Measurements from ENCODE around the gene BTNL2.

DNA sequence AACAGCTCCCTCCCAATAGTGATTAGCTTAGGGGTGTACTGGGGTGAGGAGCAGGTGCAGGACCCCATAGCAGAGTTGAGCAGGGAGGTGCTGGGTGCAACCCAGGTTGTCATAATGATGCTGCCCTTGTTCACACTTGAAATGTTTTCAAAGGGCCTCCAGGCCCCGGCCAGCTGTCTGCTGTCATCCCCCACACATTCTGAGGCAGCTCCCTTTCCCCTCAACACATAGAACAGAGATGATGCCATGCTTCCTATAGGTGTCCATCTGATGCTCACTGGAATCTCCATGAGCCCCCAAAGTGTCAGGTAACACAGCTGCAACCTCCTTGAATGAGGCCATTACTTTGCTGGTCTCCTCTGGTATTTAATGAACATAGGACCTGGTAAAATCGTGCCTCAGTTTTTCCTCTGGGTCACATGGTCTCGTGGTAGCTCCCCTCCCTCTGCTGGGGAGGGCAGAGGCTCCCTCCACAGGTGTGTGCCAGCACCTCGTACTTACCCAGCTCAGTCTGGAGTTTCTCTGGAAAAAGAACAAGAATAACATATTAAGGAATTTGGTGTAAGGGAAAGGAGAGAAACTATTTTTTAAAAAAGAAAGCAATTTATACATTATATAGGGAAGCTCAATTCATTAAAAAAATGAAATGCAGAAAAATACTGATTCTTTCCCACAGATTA lies 5.6 kb downstream of the BTNL2 start:
- TF ChIP-seq SUZ12 (IDR thresholded peaks at IDR 0.05; ENCODE audit: extremely low read depth, insufficient read depth, insufficient read length): no peak
- TF ChIP-seq ZNF274 (IDR thresholded peaks at IDR 0.05; ENCODE audit: low read depth, low read length): no peak
- no peak for TF ChIP-seq YY1 (IDR thresholded peaks at IDR 0.05; ENCODE audit: insufficient read depth, insufficient read length)
